Glutamatergic neuron (in vitro differentiated cells): ENCODE measurements around the gene SESN3. TPM values are rescaled to one million over a fixed set of nuclear protein-coding genes. Genes with fewer than 3 reads are reported as not detected.

Experiments
- DNase-seq: peaks from one replicate; pipeline ENCODE4 v3.0.0; 2022
- H3K27ac Mint-ChIP-seq: one replicate; pipeline ENCODE4 v1.8.0; 2020; ENCODE audit warnings: mild to moderate bottlenecking, mixed read lengths, inconsistent platforms; ENCODE audit not compliant: unreplicated experiment
- H3K27me3 Mint-ChIP-seq: one replicate; pipeline ENCODE4 v1.8.0; 2020; ENCODE audit warnings: mild to moderate bottlenecking, moderate library complexity, mixed read lengths, inconsistent platforms; ENCODE audit not compliant: unreplicated experiment
- H3K36me3 Mint-ChIP-seq: one replicate; pipeline ENCODE4 v1.8.0; 2020; ENCODE audit warnings: mild to moderate bottlenecking, mixed read lengths, inconsistent platforms; ENCODE audit not compliant: unreplicated experiment
- H3K4me1 Mint-ChIP-seq: one replicate; pipeline ENCODE4 v1.8.0; 2020; ENCODE audit warnings: mild to moderate bottlenecking, low read depth, mixed read lengths, inconsistent platforms; ENCODE audit not compliant: unreplicated experiment
- H3K4me3 Mint-ChIP-seq: one replicate; pipeline ENCODE4 v1.8.0; 2020; ENCODE audit warnings: mild to moderate bottlenecking, mixed read lengths, inconsistent platforms; ENCODE audit not compliant: unreplicated experiment
- H3K9me3 Mint-ChIP-seq: one replicate; pipeline ENCODE4 v1.8.0; 2020; ENCODE audit warnings: mild to moderate bottlenecking, moderate library complexity, mixed read lengths, inconsistent platforms; ENCODE audit not compliant: unreplicated experiment
- CTCF ChIP-seq: fragments of 200-600 bp; sonication (generic); IDR thresholded peaks from one replicate; pipeline ENCODE4 v1.5.0; 2021; ENCODE audit not compliant: partially characterized antibody, unreplicated experiment
- total RNA-seq: library from RNA; stranded (reverse); fragmentation: NEBNext Ultra II Directional; extraction: Animal tissue kit (Norgen Biotek cat#: 25700); gene quantifications from one replicate; pipeline ENCODE4 v1.2.1, GENCODE V29; 2021; ENCODE audit not compliant: unreplicated experiment

SESN3 gene
- total RNA-seq, 1 donor from 2014 or later: 213 TPM

- Mint-ChIP-seq H3K4me3 (no peak overlapping the region), H3K27me3 (no peaks in the 10 kb centered on the region), H3K36me3 (peaks cover 16% of the 10 kb centered on the region), H3K9me3 (peaks cover 9% of the 10 kb centered on the region), H3K4me1 (no peaks in the 10 kb centered on the region), H3K27ac (no peak overlapping the region)
- DNase-seq: no peak
- TF ChIP-seq CTCF: no peak
Observed at GRCh38 chr11:95115597-95115996, 115.4 kb downstream of the SESN3 start.

Other genes starting within 250 kb of the SESN3 start
- 1.1 TPM for gene KDM4E, start 205.9 kb downstream of the SESN3 start, total RNA-seq
- 0.39 TPM for gene KDM4F, start 181.8 kb downstream of the SESN3 start, total RNA-seq
- gene SRSF8, start 164.3 kb downstream of the SESN3 start, total RNA-seq: 45.2 TPM
- 1.6 TPM for gene ENDOD1, start 141.4 kb downstream of the SESN3 start, total RNA-seq